Lower lobe of right lung (tissue), 2 donors: ENCODE results near the gene PECR. TPM values are rescaled to one million over a fixed set of nuclear protein-coding genes. Genes with fewer than 3 reads are reported as not detected.

ENCODE experiments used
- ATAC-seq, 2 donors: fragments of 200-7000 bp; cut with Tn5 transposase; one replicate each; pipeline ENCODE4 v1.9.1; 2020 to 2022; ENCODE audit warnings: mild to moderate bottlenecking in 2 of 2, moderate library complexity in 2 of 2
- DNase-seq: peaks from one replicate; pipeline ENCODE4 v3.0.0-alpha.2; 2020
- H3K27ac ChIP-seq: fragments of 200-600 bp; one replicate; pipeline ENCODE4 v1.8.0; 2022
- H3K27me3 ChIP-seq: fragments of 200-600 bp; one replicate; pipeline ENCODE4 v1.8.0; 2022; ENCODE audit warnings: low read depth
- H3K36me3 ChIP-seq: fragments of 200-600 bp; one replicate; pipeline ENCODE4 v1.8.0; 2022; ENCODE audit warnings: mild to moderate bottlenecking
- H3K4me1 ChIP-seq: fragments of 200-600 bp; one replicate; pipeline ENCODE4 v1.8.0; 2022
- H3K4me3 ChIP-seq: fragments of 200-600 bp; one replicate; pipeline ENCODE4 v1.8.0; 2022; ENCODE audit warnings: mild to moderate bottlenecking
- H3K9me3 ChIP-seq: fragments of 200-600 bp; one replicate; pipeline ENCODE4 v1.8.0; 2022
- intact Hi-C: fragments of 100-400 bp; cut with DNase I; formaldehyde crosslinking; loops from one replicate; pipeline ENCODE4 v1.11.0; 2022
- total RNA-seq: library from RNA; stranded (reverse); fragmentation: NEBNext Ultra II Directional; extraction: Animal tissue kit (Norgen Biotek cat#: 25700); gene quantifications from one replicate; pipeline ENCODE4 v1.2.1, GENCODE V29; 2021
- TF ChIP-seq, protein P1 (sequence below): fragments of 200-600 bp; IDR thresholded peaks from one replicate; pipeline ENCODE4 v1.8.0; 2022; ENCODE audit warnings: antibody characterized with exemption, mild to moderate bottlenecking
- donor health status: DM: no; HTN: yes; CAD: no; lungs with severe emphysema.

The PECR gene
- total RNA-seq, 1 donor from 2014 or later = 18.5 TPM

DNA sequence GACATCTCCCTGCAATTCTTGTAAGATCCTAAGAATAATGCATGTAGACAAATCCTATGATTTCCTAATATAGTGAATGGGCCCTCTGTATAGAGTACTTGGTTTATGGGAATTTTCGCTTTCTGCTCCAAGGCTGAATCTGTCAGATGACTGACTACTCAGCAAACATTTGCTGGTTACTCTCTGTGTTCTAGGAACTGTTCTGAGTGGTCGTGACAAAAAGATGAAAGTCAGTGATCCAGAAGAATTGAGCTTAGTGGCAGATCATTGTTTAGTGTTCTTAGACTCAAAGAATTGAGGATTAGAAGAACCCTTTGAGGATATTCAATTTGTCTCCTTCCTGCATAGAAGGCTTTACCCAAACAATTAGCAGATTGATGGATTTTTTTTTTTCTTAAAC lies 37.5 kb upstream of the PECR start:
- Histone ChIP-seq H3K4me1 (peaks cover 14% of the 10 kb centered on the region), H3K36me3 (peaks cover 85% of the 10 kb centered on the region), H3K27ac (no peak overlapping the region), H3K4me3 (no peak overlapping the region), H3K9me3 (no peaks in the 10 kb centered on the region), H3K27me3 (no peaks in the 10 kb centered on the region)
- DNase-seq (no peak), ATAC-seq (no peak)
- intact Hi-C loops = no loop called here
- TF ChIP-seq, protein P1, sequence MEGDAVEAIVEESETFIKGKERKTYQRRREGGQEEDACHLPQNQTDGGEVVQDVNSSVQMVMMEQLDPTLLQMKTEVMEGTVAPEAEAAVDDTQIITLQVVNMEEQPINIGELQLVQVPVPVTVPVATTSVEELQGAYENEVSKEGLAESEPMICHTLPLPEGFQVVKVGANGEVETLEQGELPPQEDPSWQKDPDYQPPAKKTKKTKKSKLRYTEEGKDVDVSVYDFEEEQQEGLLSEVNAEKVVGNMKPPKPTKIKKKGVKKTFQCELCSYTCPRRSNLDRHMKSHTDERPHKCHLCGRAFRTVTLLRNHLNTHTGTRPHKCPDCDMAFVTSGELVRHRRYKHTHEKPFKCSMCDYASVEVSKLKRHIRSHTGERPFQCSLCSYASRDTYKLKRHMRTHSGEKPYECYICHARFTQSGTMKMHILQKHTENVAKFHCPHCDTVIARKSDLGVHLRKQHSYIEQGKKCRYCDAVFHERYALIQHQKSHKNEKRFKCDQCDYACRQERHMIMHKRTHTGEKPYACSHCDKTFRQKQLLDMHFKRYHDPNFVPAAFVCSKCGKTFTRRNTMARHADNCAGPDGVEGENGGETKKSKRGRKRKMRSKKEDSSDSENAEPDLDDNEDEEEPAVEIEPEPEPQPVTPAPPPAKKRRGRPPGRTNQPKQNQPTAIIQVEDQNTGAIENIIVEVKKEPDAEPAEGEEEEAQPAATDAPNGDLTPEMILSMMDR = no peak

DNA sequence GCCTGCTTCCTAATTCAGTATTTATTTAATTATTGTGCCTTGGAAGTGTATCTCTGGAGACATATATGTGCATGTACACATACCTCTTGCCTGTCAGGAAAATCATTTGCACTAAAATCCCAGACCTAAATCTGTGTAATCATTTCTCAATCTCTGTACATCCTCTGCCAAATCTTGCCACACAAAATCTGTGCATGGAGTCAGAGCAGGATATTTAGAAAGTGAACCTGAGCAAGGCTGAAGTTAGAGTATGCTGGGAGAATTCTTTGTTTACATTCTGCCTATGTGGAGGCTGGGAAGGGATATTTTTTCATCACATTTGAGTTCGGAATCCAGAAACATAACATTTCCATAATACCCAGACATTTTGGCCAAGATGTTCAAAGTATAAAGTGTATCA lies 36.9 kb upstream of the PECR start:
- Histone ChIP-seq H3K4me1 (peaks cover 16% of the 10 kb centered on the region), H3K9me3 (no peaks in the 10 kb centered on the region), H3K27me3 (no peaks in the 10 kb centered on the region), H3K4me3 (no peak overlapping the region), H3K36me3 (peaks cover 85% of the 10 kb centered on the region), H3K27ac (no peak overlapping the region)
- DNase-seq (no peak), ATAC-seq (no peak)
- TF ChIP-seq, protein P1 = no peak
- intact Hi-C loops = no loop called here

DNA sequence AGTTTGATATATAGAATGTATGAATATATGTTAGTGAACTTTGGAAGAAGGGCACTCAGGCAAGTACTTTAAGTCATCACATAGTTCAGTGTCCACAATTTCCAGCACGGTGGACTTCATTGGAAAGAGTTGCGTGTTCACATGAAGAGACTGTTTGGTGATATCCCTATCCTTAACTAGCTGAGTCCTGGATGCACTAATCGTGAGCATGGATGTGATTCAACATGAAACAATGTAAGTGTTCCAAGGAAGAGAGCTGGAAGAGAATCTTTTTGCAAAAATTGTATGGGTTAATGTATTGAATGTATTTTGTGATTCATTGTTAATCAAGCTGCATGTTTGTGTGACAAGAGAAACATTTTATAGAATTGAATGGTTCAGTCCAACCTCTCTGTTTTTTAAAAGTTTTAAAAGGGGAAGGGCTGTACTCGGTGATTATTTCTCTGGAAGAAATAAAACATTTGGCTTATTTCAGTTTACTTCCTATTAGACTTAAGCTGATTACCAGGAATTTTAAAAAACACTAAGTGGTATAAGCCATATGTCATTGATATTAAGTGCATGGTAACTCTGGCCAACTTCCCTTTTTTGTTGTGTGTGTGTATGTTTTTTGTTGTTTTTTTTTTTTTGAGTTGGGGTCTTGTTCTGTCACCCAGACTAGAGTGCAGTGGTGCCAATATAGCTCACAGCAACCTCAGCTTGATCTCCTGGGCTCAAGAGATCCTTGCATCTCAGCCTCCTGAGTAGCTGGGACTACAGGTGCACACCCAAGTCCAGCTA lies 36.1 kb upstream of the PECR start:
- no peak for DNase-seq
- peaks cover 16% of the 10 kb centered on the region for H3K4me1 ChIP-seq
- TF ChIP-seq, protein P1 = no peak
- no peaks in the 10 kb centered on the region for H3K9me3 ChIP-seq
- intact Hi-C loops = no loop called here
- H3K4me3 ChIP-seq = no peak overlapping the region
- no peaks in the 10 kb centered on the region for H3K27me3 ChIP-seq
- H3K36me3 ChIP-seq = peaks cover 85% of the 10 kb centered on the region
- no peak overlapping the region for H3K27ac ChIP-seq
- ATAC-seq = no peak

DNA sequence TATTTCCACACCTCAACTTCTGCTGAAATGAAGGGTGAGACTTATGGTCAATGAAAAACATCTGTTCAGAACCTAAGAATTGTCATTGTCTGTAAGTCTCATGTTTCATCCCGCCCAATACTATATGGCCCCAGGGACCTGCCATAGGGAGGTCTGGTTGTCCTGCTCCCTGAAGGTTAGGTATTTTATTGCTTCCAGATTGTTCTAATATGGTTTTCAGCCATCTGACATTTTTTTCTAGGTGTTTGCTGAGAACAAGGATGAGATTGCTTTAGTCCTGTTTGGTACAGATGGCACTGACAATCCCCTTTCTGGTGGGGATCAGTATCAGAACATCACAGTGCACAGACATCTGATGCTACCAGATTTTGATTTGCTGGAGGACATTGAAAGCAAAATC lies 34.8 kb upstream of the PECR start:
- Histone ChIP-seq H3K9me3 (no peaks in the 10 kb centered on the region), H3K36me3 (peaks cover 85% of the 10 kb centered on the region), H3K27me3 (no peaks in the 10 kb centered on the region), H3K4me3 (no peak overlapping the region), H3K27ac (no peak overlapping the region), H3K4me1 (peaks cover 24% of the 10 kb centered on the region)
- ATAC-seq (no peak), DNase-seq (no peak)
- TF ChIP-seq, protein P1 = no peak
- intact Hi-C loops = no loop called here

DNA sequence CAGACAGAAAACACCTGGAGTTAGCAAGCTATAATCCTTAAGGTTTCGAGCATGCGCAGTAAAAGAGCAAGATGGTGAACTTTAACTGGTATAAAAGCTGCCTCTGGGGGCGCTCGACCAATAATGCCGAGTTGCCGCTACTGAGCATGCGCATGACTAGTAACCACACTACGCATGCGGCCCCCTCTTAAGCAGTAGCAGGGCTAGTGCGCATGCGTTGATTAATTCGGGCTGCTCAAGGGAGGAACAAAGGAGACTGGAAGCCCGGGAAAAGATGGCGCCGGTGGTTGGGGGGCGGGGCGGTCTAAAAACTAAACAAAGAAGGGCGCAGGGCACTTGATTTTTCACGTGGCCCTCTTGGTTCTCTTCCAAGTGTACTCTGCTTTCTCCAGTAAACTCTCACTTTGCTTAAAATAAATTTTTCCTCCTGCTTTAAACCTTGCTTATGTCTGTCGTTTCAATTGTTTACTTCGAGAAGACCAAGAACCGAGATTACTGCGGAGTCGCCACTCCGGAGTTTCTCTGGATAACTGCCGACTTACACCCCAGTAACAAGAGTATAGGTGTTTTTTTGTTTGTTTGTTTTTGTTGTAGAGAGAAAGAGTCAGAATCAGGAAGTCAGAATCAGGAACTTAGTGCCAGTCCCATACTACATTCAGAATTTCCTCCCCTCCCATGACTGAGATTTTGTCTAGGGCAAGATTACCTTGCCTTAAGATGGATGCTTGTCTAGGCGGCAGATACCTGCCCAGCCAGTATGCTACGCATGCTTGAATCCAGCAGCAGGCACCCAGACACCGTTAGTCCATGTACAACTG lies 33.3 kb upstream of the PECR start:
- peak overlapping the region; percentile 82 for H3K27ac ChIP-seq
- H3K4me1 ChIP-seq = peaks cover 38% of the 10 kb centered on the region
- peak; percentile 98 for ATAC-seq
- peaks cover 72% of the 10 kb centered on the region for H3K36me3 ChIP-seq
- intact Hi-C loops = no loop called here
- H3K4me3 ChIP-seq = peak overlapping the region; percentile 54
- no peaks in the 10 kb centered on the region for H3K9me3 ChIP-seq
- no peaks in the 10 kb centered on the region for H3K27me3 ChIP-seq
- peak; percentile 98 for DNase-seq
- TF ChIP-seq, protein P1 = peak; percentile 88
